GM19397 (cell line): ENCODE results near the gene PTPRJ.
"Not testable (repeated sequence)": the region's sequence is repeated elsewhere in the genome, so short reads cannot be mapped to it uniquely, and the experiment has no call there.

Experiments
- ATAC-seq: cut with Tn5 transposase; IDR thresholded peaks from one replicate; pipeline ENCODE4 v1.9.1; 2021; ENCODE audit warnings: mild to moderate bottlenecking, moderate library complexity; ENCODE audit not compliant: unreplicated experiment

Gene PTPRJ

GRCh38 chr11:48014917-48015316 lies 34.6 kb downstream of the PTPRJ start:
- no peak for ATAC-seq

- ATAC-seq, result no peak
These were observed 36.9 kb downstream of the PTPRJ start for GRCh38 chr11:48017105-48017830.

GRCh38 chr11:48017831-48018527 lies 37.6 kb downstream of the PTPRJ start:
- no peak for ATAC-seq

- no peak for ATAC-seq
These were observed 38.3 kb downstream of the PTPRJ start for GRCh38 chr11:48018528-48019216.

- no peak for ATAC-seq
These were observed 38.8 kb downstream of the PTPRJ start for GRCh38 chr11:48019217-48019584.

GRCh38 chr11:48019595-48019994 lies 39.2 kb downstream of the PTPRJ start:
- no peak for ATAC-seq

GRCh38 chr11:48020092-48020755 lies 39.9 kb downstream of the PTPRJ start:
- ATAC-seq, result peak; percentile 58

GRCh38 chr11:48021201-48021820 lies 41.0 kb downstream of the PTPRJ start:
- not testable (repeated sequence) for ATAC-seq

- no peak for ATAC-seq
These were observed 42.1 kb downstream of the PTPRJ start for GRCh38 chr11:48022445-48022844.

GRCh38 chr11:48023608-48024007 lies 43.2 kb downstream of the PTPRJ start:
- ATAC-seq, result not testable (repeated sequence)

GRCh38 chr11:48024635-48025071 lies 44.3 kb downstream of the PTPRJ start:
- ATAC-seq, result no peak

GRCh38 chr11:48025293-48025983 lies 45.1 kb downstream of the PTPRJ start:
- no peak for ATAC-seq

- no peak for ATAC-seq
These were observed 45.6 kb downstream of the PTPRJ start for GRCh38 chr11:48025984-48026340.

GRCh38 chr11:48028914-48029680 lies 48.7 kb downstream of the PTPRJ start:
- ATAC-seq, result no peak

- no peak for ATAC-seq
These were observed 49.4 kb downstream of the PTPRJ start for GRCh38 chr11:48029681-48030290.

- ATAC-seq, result peak; percentile 27
These were observed 51.2 kb downstream of the PTPRJ start for GRCh38 chr11:48031602-48032001.

- ATAC-seq, result no peak
These were observed 52.4 kb downstream of the PTPRJ start for GRCh38 chr11:48032721-48033120.

- ATAC-seq, result no peak
These were observed 53.6 kb downstream of the PTPRJ start for GRCh38 chr11:48033918-48034341.
